PFSK-1 (cell line): ENCODE results near the gene INSYN1.

Experiments
- FOXP2 ChIP-seq: optimal IDR thresholded peaks from 2 replicates; pipeline ENCODE3; 2011; ENCODE audit warnings: borderline replicate concordance, control low read depth, inconsistent platforms; ENCODE audit not compliant: insufficient read depth; ENCODE audit errors: extremely low read length, extremely low read depth
- POLR2AphosphoS5 ChIP-seq: IDR thresholded peaks from 2 replicates; pipeline ENCODE4 v1.6.1; 2012; ENCODE audit warnings: low read depth, mild to moderate bottlenecking, control low read depth, low read length, moderate library complexity
- REST ChIP-seq, 2 experiments: IDR thresholded peaks; 2 replicates each; pipeline versions ENCODE4 v1.6.1 to v1.8.0; 2011 to 2012; ENCODE audit warnings: low read depth in 2 of 2, low read length in 2 of 2, control low read depth in 1 of 2, inconsistent platforms in 1 of 2, mild to moderate bottlenecking in 1 of 2, moderate library complexity in 1 of 2; ENCODE audit not compliant: insufficient read depth in 1 of 2
- SIN3A ChIP-seq: IDR thresholded peaks from 2 replicates; pipeline ENCODE4 v1.6.1; 2012; ENCODE audit warnings: mild to moderate bottlenecking, low read length, moderate library complexity, borderline replicate concordance; ENCODE audit not compliant: insufficient read depth
- TAF1 ChIP-seq: IDR thresholded peaks from 2 replicates; pipeline ENCODE4 v1.6.1; 2012; ENCODE audit warnings: low read length, control low read depth, borderline replicate concordance; ENCODE audit not compliant: insufficient read depth

INSYN1 gene

DNA sequence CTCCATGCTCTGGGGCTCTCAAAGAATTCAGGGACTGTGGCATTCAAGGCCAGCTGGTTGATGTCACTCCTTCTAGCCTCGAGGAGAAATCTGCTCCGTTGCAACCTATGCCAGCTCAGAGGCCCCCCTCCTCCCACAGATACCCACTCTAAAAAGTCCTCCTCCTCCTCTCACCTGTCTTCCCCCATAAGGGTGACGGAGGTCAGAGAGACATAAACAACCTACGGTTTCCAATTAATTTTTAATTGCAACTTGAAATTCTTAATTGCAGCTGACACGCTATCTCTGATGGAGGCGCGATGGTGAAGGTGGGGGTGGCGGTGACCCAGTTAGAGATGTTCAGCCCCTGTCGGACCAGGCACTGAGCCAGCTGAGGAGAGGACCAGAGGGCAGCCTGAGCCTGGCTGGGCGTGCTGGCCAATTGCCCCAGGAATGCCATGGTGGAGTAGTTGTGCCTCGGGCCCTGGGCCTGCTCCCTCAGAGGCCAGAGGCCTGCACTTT is 43.2 kb upstream of the INSYN1 start:
- TF ChIP-seq FOXP2, result no peak
- no peak for TF ChIP-seq TAF1
- no peak for TF ChIP-seq REST (IDR thresholded peaks at IDR 0.05; ENCODE audit: insufficient read depth in 1 of 2, low read depth in 2 of 2, low read length in 2 of 2)
- TF ChIP-seq SIN3A, result no peak
- no peak for TF ChIP-seq POLR2AphosphoS5

- TF ChIP-seq POLR2AphosphoS5, result no peak
- TF ChIP-seq FOXP2, result no peak
These were observed 41.4 kb upstream of the INSYN1 start for GRCh38 chr15:73794443-73795133.

GRCh38 chr15:73792415-73792814 is 39.3 kb upstream of the INSYN1 start:
- TF ChIP-seq POLR2AphosphoS5 (no peak), FOXP2 (no peak), TAF1 (no peak), REST (IDR thresholded peaks at IDR 0.05; ENCODE audit: insufficient read depth in 1 of 2, low read depth in 2 of 2, low read length in 2 of 2) (no peak)

DNA sequence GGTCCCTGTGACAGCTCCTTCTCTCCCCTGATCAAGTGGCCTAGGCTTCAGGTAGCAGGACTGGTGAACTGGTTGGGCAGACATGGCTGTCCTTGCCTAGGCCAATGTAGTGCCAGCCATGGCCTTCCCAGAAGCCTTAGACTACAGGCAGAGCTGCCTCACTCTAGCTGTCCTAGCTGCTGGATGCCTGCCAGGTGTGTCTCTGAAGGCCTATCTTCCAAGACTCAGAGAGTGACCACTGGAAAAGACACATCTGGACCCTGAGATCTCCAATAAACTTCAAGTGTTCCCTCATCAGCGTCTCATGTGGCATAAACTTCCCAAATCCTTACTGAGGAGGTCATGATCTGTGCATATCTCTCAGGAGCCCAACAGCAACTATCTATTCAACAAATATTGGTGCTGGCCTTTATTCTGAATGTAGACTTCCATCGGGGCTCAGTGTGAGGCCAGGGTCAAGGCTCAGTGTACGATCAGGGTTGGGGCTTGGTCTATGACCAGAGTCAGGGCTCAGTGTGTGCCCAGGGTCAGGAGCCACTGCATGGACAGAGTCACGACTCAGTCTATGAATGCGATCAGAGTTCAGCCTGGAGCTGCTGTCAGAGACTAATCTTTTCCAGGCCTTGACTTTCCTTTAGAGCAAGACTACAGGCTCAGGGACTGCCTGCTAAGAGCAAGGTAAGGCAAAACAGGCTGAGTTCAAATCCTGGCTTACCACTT is 36.5 kb upstream of the INSYN1 start:
- TF ChIP-seq SIN3A (no peak), POLR2AphosphoS5 (no peak), FOXP2 (no peak)

GRCh38 chr15:73787621-73788020 is 34.5 kb upstream of the INSYN1 start:
- no peak for TF ChIP-seq FOXP2
- no peak for TF ChIP-seq SIN3A
- no peak for TF ChIP-seq TAF1
- no peak for TF ChIP-seq POLR2AphosphoS5
- no peak for TF ChIP-seq REST (IDR thresholded peaks at IDR 0.05; ENCODE audit: insufficient read depth in 1 of 2, low read depth in 2 of 2, low read length in 2 of 2)

DNA sequence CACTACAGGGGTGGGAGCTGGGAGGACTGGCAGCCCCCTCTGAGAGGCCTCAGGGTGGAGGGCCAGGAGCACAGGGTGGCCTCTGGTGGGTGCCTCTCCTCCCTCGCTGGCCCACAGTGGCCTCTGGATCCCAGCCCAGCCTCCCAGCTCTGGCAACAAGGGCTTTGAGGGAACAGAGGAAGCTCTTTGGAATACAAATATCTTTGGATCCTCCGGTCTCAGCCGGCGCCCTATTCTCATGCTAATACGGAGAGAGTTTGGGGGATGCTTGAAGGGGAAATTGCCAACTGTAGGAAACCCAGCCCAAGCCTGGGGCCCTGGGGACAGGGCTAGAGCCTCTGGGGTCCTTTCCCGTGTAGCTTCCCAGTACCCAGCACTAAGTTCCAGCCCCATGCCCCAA is 33.4 kb upstream of the INSYN1 start:
- TF ChIP-seq REST (IDR thresholded peaks at IDR 0.05; ENCODE audit: insufficient read depth in 1 of 2, low read depth in 2 of 2, low read length in 2 of 2) (no peak), TAF1 (no peak), FOXP2 (no peak), SIN3A (no peak), POLR2AphosphoS5 (no peak)
